HG03521 (cell line): ENCODE results near the gene NUAK1.
"Not testable (repeated sequence)": the region's sequence is repeated elsewhere in the genome, so short reads cannot be mapped to it uniquely, and the experiment has no call there.

ENCODE experiments used
- ATAC-seq: cut with Tn5 transposase; IDR thresholded peaks from one replicate; pipeline ENCODE4 v1.9.1; 2021; ENCODE audit warnings: mild to moderate bottlenecking, moderate library complexity; ENCODE audit not compliant: unreplicated experiment

The NUAK1 gene

DNA sequence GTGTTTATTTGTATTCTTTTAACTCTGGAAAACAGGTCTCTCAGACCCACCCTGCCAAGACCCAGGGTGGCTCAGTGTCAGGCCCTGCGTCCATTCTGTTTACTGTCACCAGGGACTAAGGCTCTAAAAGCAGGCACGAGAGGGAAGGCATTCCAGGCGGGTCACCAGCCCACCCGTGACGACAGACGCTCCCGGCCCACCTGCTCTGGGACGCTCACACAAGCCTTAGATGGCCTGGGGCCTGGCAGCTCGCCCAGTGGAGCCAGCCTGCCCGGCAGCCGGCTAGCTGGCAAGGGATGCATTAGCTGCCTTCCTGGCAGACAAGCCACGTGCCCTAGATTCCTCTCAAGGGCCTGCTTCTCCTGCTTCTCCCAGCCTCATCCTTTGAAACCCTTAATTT lies 9.2 kb upstream of the NUAK1 start:
- ATAC-seq = no peak

GRCh38 chr12:106146987-106147386 lies 8.2 kb upstream of the NUAK1 start:
- ATAC-seq = no peak

DNA sequence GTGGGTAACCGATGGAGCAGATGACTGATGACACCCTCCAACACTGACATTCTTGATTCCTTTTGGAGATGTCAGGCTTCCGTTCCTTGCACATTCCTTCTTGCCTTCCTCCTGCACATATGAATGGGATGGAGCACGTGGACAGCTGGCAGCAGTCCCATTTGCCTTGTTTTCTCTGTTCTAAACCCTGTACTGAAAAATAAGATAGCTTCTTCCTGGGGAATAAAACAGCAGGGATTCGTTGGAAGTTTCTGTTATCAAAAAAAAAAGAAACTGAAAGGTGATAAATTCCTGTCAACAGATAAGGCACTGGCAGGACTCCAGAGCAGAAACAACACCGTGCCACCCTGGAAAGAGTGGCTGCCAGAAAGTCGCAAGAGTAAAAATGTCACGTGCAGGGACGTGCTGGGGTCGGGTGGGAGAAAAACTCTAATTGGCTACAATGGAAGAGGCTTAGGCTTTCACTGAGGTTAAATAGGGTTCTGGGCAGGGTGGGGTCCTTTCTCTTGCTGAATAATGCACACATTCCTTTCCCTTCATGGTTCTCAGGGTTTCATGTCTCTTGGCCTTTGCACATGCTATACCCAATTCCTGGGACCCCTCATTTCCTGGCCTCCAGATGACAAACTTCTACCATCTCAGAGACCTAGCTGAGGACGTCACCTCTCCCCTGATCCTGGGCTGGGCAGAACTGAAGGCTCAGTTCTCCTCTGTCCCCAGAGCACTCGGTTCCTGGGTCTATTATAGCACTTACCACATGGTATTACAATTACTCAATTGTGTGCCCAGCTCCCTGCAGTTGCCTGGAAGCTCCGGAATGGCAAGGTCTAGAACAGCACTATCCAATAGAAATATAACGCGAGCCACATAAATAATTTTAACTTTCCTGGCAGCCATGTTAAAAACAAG lies 7.0 kb upstream of the NUAK1 start:
- ATAC-seq = no peak

- no peak for ATAC-seq
These were observed 6.1 kb upstream of the NUAK1 start for GRCh38 chr12:106144847-106145246.

DNA sequence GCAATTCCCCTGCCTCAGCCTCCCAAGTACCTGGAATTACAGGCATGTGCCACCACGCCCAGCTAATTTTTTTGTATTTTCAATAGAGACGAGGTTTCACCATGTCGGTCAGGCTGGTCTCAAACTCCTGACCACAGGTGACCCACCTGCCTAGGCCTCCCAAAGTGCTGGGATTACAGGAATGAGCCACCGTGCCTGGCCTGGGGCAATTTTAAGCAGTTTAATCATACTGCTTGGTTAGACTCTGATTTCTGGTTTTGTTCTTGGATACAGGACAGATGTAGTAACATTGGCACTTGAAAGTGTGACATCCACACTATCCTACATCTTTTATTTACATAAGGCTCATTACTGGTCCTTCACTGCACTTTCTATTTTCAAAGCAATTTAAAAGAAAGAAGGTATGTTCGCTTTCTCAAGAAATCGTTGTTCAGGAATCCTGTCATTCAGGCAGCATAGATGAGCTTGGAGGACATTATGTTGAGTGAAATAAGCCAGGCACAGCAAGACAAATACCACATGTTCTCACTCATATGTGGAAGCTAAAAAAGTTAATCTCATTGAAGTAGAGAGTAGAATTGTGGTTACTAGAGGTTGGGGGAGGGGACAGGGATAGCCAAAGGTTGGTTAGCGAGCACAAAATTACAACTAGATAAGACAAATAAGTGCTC lies 4.0 kb upstream of the NUAK1 start:
- no peak for ATAC-seq

GRCh38 chr12:106141920-106142319 lies 3.2 kb upstream of the NUAK1 start:
- ATAC-seq = not testable (repeated sequence)

GRCh38 chr12:106141452-106141851 lies 2.7 kb upstream of the NUAK1 start:
- no peak for ATAC-seq

GRCh38 chr12:106141003-106141402 lies 2.2 kb upstream of the NUAK1 start:
- no peak for ATAC-seq

- ATAC-seq = no peak
These were observed 1.7 kb upstream of the NUAK1 start for GRCh38 chr12:106140223-106140986.

GRCh38 chr12:106139422-106140171 lies 843 bp upstream of the NUAK1 start:
- ATAC-seq = no peak

- no peak for ATAC-seq
These were observed 459 bp downstream of the NUAK1 start for GRCh38 chr12:106138357-106138632.

GRCh38 chr12:106137530-106138356 lies 1.0 kb downstream of the NUAK1 start:
- no peak for ATAC-seq

DNA sequence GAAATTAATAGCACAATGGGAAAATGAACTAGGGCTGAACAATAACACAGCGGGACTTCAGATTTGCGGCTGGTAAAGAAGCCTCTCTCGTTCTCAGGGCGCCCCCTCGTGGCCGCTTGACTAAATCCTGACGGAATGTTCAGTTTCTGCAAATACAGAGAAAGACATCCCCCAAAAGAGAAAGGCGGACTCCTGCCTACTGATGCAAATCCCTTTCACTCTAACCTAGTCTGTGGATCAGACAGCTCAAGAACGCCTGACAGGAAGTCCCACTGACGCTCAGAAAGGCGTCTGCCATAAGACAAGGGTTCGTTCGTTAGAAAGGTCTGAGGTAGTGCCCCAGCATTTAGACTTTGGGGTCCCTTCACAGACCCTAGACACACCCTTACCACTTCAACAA lies 2.5 kb downstream of the NUAK1 start:
- no peak for ATAC-seq

GRCh38 chr12:106135781-106136180 lies 3.0 kb downstream of the NUAK1 start:
- ATAC-seq = no peak

- no peak for ATAC-seq
These were observed 3.7 kb downstream of the NUAK1 start for GRCh38 chr12:106135075-106135474.

GRCh38 chr12:106134294-106134949 lies 4.3 kb downstream of the NUAK1 start:
- no peak for ATAC-seq

DNA sequence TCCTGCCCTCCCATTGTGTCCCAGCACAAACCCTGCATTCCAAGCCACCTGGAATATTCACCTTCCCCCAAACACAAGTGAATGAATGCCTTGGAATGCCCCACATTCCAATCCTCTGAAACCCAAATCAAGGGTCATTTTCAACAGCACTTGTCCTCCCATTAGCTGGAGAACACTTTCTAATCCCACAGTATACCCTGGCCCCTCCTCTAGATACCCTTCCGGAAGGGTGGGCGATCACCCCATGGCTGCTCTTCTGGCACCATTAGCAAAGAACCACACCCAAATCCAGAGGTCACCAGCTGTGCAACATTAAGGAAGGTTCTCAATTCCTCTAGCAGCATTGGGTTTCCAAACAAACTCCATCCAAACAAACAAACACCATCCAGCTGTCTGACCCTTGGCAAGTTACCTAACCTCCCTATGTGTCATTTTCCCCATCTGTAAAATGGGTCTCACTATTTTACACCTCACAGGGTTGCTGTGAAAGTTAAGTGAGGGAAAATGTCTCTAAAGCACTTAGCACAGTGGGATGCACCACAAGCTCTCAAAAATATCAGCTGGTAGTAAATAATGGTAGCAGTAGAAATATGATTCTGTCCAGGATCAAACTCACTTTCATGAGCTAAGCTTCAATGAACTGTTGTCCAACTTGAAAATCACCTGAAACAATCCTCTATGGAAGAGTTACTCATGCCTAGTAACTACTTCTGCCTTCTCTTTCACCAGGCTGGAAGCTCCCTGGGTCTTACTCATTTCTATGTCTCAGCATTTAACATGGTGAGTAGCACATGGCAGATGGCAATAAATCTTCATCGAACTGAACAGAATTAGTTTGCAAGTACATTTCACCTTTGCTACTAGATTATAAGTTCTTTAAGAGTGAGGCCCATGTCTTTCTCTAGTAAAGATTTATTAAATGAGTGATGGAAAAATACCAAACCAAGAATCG lies 5.3 kb downstream of the NUAK1 start:
- no peak for ATAC-seq
